ENCODE results near the gene TARS1. TPM values are rescaled to one million over a fixed set of nuclear protein-coding genes. Genes with fewer than 3 reads are reported as not detected.

Gene TARS1
- total and polyA plus RNA-seq, 2 of the 8 experiments (the other 6 are each of a cell fraction or from before 2014, with no cell fraction given): 94.4 to 445 TPM

- no peak for TF ChIP-seq RXRA (IDR thresholded peaks at IDR 0.05; ENCODE audit: insufficient read depth, low read depth, low read length)
Measured at GRCh38 chr5:33516421-33516820, 75.7 kb downstream of the TARS1 start (continued).
